HepG2 (cell line): ENCODE data around the gene PPP2R2B. TPM values are rescaled to one million over a fixed set of nuclear protein-coding genes. Genes with fewer than 3 reads are reported as not detected.

ENCODE experiments used
- ATAC-seq: fragments of 200-7000 bp; cut with Tn5 transposase; 3 replicates; pipeline ENCODE4 v1.9.1; 2020; ENCODE audit warnings: mild to moderate bottlenecking, moderate library complexity
- BruUV-seq: library from RNA; stranded (reverse); fragments of 400-500 nt; replicated peaks from 2 replicates; lab custom pipeline; 2021; lab: Mats Ljungman, UMichigan
- CTCF ChIA-PET: fragments of 300-600 bp; formaldehyde crosslinking; extraction: SDS; loops from one replicate; lab custom pipeline; 2021; ENCODE audit warnings: low total read pairs, inconsistent platforms, low intra/inter-chr PET ratio; lab: Yijun Ruan, JAX
- POLR2A ChIA-PET: fragments of 350-600 bp; sonication (Branson Sonifier 250); formaldehyde crosslinking; loops from one replicate; lab custom pipeline; 2020; ENCODE audit warnings: antibody characterized with exemption, inconsistent platforms; lab: Yijun Ruan, JAX
- DNase-seq: peaks from one replicate; pipeline ENCODE4 v3.0.0-alpha.2; 2015; ENCODE audit warnings: low spot score
- FAIRE-seq: peaks from 3 replicates; lab custom pipeline; 2011; peaks lifted over from hg19 to GRCh38; lab: Jason Lieb, UNC
- H2AFZ ChIP-seq: one replicate; pipeline ENCODE4 v1.6.1; 2011; ENCODE audit warnings: low read length, inconsistent platforms
- H3K27ac ChIP-seq: fragments of 300-600 bp; 3 replicates; pipeline ENCODE4 v1.8.0; 2011; ENCODE audit warnings: mixed run types, mild to moderate bottlenecking, mixed read lengths, low read length, inconsistent platforms; ENCODE audit not compliant: insufficient read depth; ENCODE audit errors: extremely low read length
- H3K27me3 ChIP-seq, 2 experiments: fragments of 200-600 bp in 1 of 2; 2 replicates in 1 of 2; 3 replicates in 1 of 2; pipeline versions ENCODE4 v1.6.0 to v1.8.0; 2011; ENCODE audit warnings: low read length in 2 of 2, mild to moderate bottlenecking in 2 of 2, moderate library complexity in 2 of 2, inconsistent platforms in 1 of 2; ENCODE audit not compliant: insufficient read depth in 2 of 2, control insufficient read depth in 1 of 2
- H3K36me3 ChIP-seq, 2 experiments: fragments of 200-600 bp in 1 of 2; replicated peaks in 1 of 2; 2 replicates in 1 of 2; 3 replicates in 1 of 2; pipeline versions ENCODE4 v1.5.1 to v1.8.0; 2011; ENCODE audit warnings: low read length in 2 of 2, inconsistent platforms in 1 of 2; ENCODE audit not compliant: insufficient read depth in 2 of 2, control insufficient read depth in 1 of 2
- H3K4me1 ChIP-seq: 2 replicates; pipeline ENCODE4 v1.5.1; 2012; ENCODE audit warnings: low read length, inconsistent platforms; ENCODE audit not compliant: insufficient read depth
- H3K4me2 ChIP-seq: 2 replicates; pipeline ENCODE4 v1.6.0; 2011; ENCODE audit warnings: low read depth, low read length, inconsistent platforms
- H3K4me3 ChIP-seq, 3 experiments: fragments of 200-600 bp in 1 of 3; sonication (generic), shearing (Covaris generic) in 1 of 3; replicated peaks in 1 of 3; 2 replicates each; pipeline ENCODE4 v1.5.1; 2011 to 2016; ENCODE audit warnings: low read length in 3 of 3, inconsistent platforms in 2 of 3, low read depth in 2 of 3, mild to moderate bottlenecking in 2 of 3, control low read depth in 1 of 3, mixed read lengths in 1 of 3; ENCODE audit not compliant: insufficient read depth in 1 of 3
- H3K79me2 ChIP-seq: one replicate; pipeline ENCODE4 v1.6.1; 2011; ENCODE audit warnings: low read length, inconsistent platforms; ENCODE audit not compliant: insufficient read depth
- H3K9ac ChIP-seq: 2 replicates; pipeline ENCODE4 v1.6.0; 2011; ENCODE audit warnings: mild to moderate bottlenecking, low read depth, low read length, inconsistent platforms; ENCODE audit not compliant: insufficient read depth
- H3K9me3 ChIP-seq: 2 replicates; pipeline ENCODE4 v1.5.1; 2012; ENCODE audit warnings: mild to moderate bottlenecking, low read length
- H4K20me1 ChIP-seq: 2 replicates; pipeline ENCODE4 v1.6.0; 2011; ENCODE audit warnings: inconsistent platforms, mild to moderate bottlenecking, low read length, moderate library complexity; ENCODE audit not compliant: insufficient read depth
- BRCA1 ChIP-seq: sonication (generic); formaldehyde crosslinking; IDR thresholded peaks from 2 replicates; pipeline ENCODE4 v1.4.0; 2020; ENCODE audit warnings: missing genetic modification reagents
- FOXK1 ChIP-seq: sonication (generic); formaldehyde crosslinking; IDR thresholded peaks from 2 replicates; pipeline ENCODE4 v1.4.0; 2020; ENCODE audit warnings: low read depth, missing genetic modification reagents, borderline replicate concordance
- LCORL ChIP-seq, 2 experiments: fragments of 450-650 bp in 1 of 2; sonication (generic) in 1 of 2; formaldehyde crosslinking in 1 of 2; IDR thresholded peaks; 2 replicates each; pipeline versions ENCODE4 v1.5.0 to v1.6.1; 2017 to 2020; ENCODE audit warnings: antibody characterized with exemption in 1 of 2, missing genetic modification reagents in 1 of 2
- MYNN ChIP-seq: sonication (generic); formaldehyde crosslinking; IDR thresholded peaks from 2 replicates; pipeline ENCODE4 v1.4.0; 2020; ENCODE audit warnings: mild to moderate bottlenecking, low read depth, missing genetic modification reagents
- MYPOP ChIP-seq: sonication (generic); formaldehyde crosslinking; IDR thresholded peaks from 2 replicates; pipeline ENCODE4 v1.8.1; 2023; ENCODE audit warnings: mild to moderate bottlenecking, moderate library complexity, missing genetic modification reagents
- PAWR ChIP-seq: sonication (generic); formaldehyde crosslinking; IDR thresholded peaks from 2 replicates; pipeline ENCODE4 v1.4.0; 2020; ENCODE audit warnings: missing genetic modification reagents, mild to moderate bottlenecking, borderline replicate concordance
- PRMT3 ChIP-seq: sonication (generic); formaldehyde crosslinking; IDR thresholded peaks from 2 replicates; pipeline ENCODE4 v1.8.1; 2022; ENCODE audit warnings: low read depth, mild to moderate bottlenecking, moderate library complexity, missing genetic modification reagents, borderline replicate concordance
- RARA ChIP-seq: IDR thresholded peaks from 2 replicates; pipeline ENCODE4 v1.6.1; 2016; ENCODE audit warnings: missing genetic modification reagents, missing compliant biosample characterization
- SRSF9 ChIP-seq: fragments of 200-400 bp; formaldehyde crosslinking; IDR thresholded peaks from 2 replicates; pipeline ENCODE4 v1.6.1; 2018; ENCODE audit warnings: borderline replicate concordance, mild to moderate bottlenecking, low read depth, low read length; ENCODE audit not compliant: insufficient read depth, poor library complexity, severe bottlenecking
- ZKSCAN1 ChIP-seq: fragments of 150-350 bp; IDR thresholded peaks from 2 replicates; pipeline ENCODE4 v1.6.1; 2014; ENCODE audit warnings: low read length
- ZNF18 ChIP-seq: sonication (generic); formaldehyde crosslinking; IDR thresholded peaks from 2 replicates; pipeline ENCODE4 v1.8.0; 2022; ENCODE audit warnings: mild to moderate bottlenecking, missing genetic modification reagents; ENCODE audit not compliant: insufficient replicate concordance
- ZNF468 ChIP-seq: sonication (generic); formaldehyde crosslinking; IDR thresholded peaks from 2 replicates; pipeline ENCODE4 v1.8.0; 2022; ENCODE audit warnings: mild to moderate bottlenecking, moderate library complexity, missing genetic modification reagents
- WGBS: methylation state at CpG from one replicate; pipeline ENCODE4 v1.1.6; 2017; ENCODE audit warnings: low lambda C conversion rate; 5-methylcytosine and 5-hydroxymethylcytosine counted together
- in situ Hi-C: cut with HindIII; loops from 2 replicates; pipeline ENCODE4 v1.10.0; 2017; ENCODE audit warnings: low pct_unique_long_range_greater_than_20kb; ENCODE audit not compliant: extremely low pct_ligation_motif_present
- intact Hi-C: fragments of 100-400 bp; cut with micrococcal nuclease; formaldehyde crosslinking; loops from one replicate; pipeline ENCODE4 v1.10.0; 2022; ENCODE audit not compliant: unreplicated experiment
- polyA plus RNA-seq, 8 experiments: library from polyadenylated mRNA; depleted of rRNA in 3 of 8; stranded (reverse) in 7 of 8; unstranded in 1 of 8; fragments of >200 nt; fragmentation: Illumina TruSeq in 4 of 8; extraction: Trizol in 4 of 8; gene quantifications; 2 replicates each; pipeline versions ENCODE4 v1.2.1 to v1.2.3, GENCODE V29; 2011 to 2016; ENCODE audit warnings: low read depth in 4 of 8, missing spikeins in 1 of 8, mixed read lengths in 1 of 8; ENCODE audit not compliant: insufficient read depth in 1 of 8
- total RNA-seq, 5 experiments: library from RNA; depleted of rRNA; stranded (reverse); fragments of >200 nt; fragmentation: Illumina TruSeq; extraction: Trizol; gene quantifications; 2 replicates each; pipeline ENCODE4 v1.2.3, GENCODE V29; 2016; ENCODE audit warnings: low read depth in 1 of 5
- TF ChIP-seq, protein P1 (sequence below): sonication (generic); formaldehyde crosslinking; IDR thresholded peaks from 2 replicates; pipeline ENCODE4 v1.4.0; 2020; ENCODE audit warnings: missing genetic modification reagents, borderline replicate concordance

Gene PPP2R2B
- total and polyA plus RNA-seq, 2 of the 13 experiments (the other 11 are each of a cell fraction or from before 2014, with no cell fraction given) = not detected

- H2AFZ ChIP-seq = no peak overlapping the region
- no peaks in the 10 kb centered on the region for H3K36me3 ChIP-seq
- no TSS peak for BruUV-seq
- H3K27me3 ChIP-seq = peaks cover 0 to 2% of the 10 kb centered on the region in 2 experiments; a peak in 1 of 5 replicates
- ATAC-seq = no peak
- H3K4me3 ChIP-seq = no peak overlapping the region
- no peak for FAIRE-seq
- intact Hi-C loops = no loop called here
- no peak for TF ChIP-seq ZKSCAN1
- no peak for TF ChIP-seq LCORL (IDR thresholded peaks at IDR 0.05)
- no peak for TF ChIP-seq LCORL (CRISPR knock-in tag; IDR thresholded peaks at IDR 0.05)
- TF ChIP-seq ZNF468 (CRISPR knock-in tag) = no peak
- TF ChIP-seq MYPOP (CRISPR knock-in tag) = no peak
- TF ChIP-seq RARA (CRISPR knock-in tag) = no peak
- no peak for TF ChIP-seq MYNN (CRISPR knock-in tag)
- TF ChIP-seq, protein P1, sequence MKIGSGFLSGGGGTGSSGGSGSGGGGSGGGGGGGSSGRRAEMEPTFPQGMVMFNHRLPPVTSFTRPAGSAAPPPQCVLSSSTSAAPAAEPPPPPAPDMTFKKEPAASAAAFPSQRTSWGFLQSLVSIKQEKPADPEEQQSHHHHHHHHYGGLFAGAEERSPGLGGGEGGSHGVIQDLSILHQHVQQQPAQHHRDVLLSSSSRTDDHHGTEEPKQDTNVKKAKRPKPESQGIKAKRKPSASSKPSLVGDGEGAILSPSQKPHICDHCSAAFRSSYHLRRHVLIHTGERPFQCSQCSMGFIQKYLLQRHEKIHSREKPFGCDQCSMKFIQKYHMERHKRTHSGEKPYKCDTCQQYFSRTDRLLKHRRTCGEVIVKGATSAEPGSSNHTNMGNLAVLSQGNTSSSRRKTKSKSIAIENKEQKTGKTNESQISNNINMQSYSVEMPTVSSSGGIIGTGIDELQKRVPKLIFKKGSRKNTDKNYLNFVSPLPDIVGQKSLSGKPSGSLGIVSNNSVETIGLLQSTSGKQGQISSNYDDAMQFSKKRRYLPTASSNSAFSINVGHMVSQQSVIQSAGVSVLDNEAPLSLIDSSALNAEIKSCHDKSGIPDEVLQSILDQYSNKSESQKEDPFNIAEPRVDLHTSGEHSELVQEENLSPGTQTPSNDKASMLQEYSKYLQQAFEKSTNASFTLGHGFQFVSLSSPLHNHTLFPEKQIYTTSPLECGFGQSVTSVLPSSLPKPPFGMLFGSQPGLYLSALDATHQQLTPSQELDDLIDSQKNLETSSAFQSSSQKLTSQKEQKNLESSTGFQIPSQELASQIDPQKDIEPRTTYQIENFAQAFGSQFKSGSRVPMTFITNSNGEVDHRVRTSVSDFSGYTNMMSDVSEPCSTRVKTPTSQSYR (CRISPR knock-in tag) = no peak
- TF ChIP-seq SRSF9 = no peak
- TF ChIP-seq ZNF18 (CRISPR knock-in tag) = no peak
- TF ChIP-seq FOXK1 = no peak
- no peak for TF ChIP-seq PAWR (CRISPR knock-in tag)
- TF ChIP-seq BRCA1 (CRISPR knock-in tag) = no peak
- no peak for TF ChIP-seq PRMT3 (CRISPR knock-in tag)
- no peak overlapping the region for H3K9ac ChIP-seq
- H3K4me1 ChIP-seq = no peaks in the 10 kb centered on the region
- DNase-seq = no peak
- no peaks in the 10 kb centered on the region for H4K20me1 ChIP-seq
- POLR2A ChIA-PET = no interaction called here
- CTCF ChIA-PET = no interaction called here
- no peak overlapping the region for H3K4me2 ChIP-seq
- in situ Hi-C loops = no loop called here
- no peaks in the 10 kb centered on the region for H3K9me3 ChIP-seq
- H3K79me2 ChIP-seq = no peaks in the 10 kb centered on the region
- H3K27ac ChIP-seq = no peak overlapping the region
- 0% methylated on average over 2 of the region's 2 CpGs for WGBS
Observed at GRCh38 chr5:146681585-146682105, 196.9 kb downstream of the PPP2R2B start.
